ENCODE data around the gene METTL2A. TPM values are rescaled to one million over a fixed set of nuclear protein-coding genes. Genes with fewer than 3 reads are reported as not detected.

The METTL2A gene
- total and polyA plus RNA-seq, 4 donors: 6.3 to 14.1 (median 9.2) TPM

- no peaks in the 10 kb centered on the region for H3K36me3 ChIP-seq (ENCODE audit: control insufficient read depth in 4 of 4, insufficient read depth in 3 of 4, low read depth in 1 of 4, low read length in 3 of 4)
Observed at GRCh38 chr17:62381561-62381960, 42.1 kb upstream of the METTL2A start.

GRCh38 chr17:62388856-62389255, 34.8 kb upstream of the METTL2A start:
- Histone ChIP-seq H3K27me3 (ENCODE audit: control insufficient read depth in 4 of 4, insufficient read depth in 4 of 4, low read length in 3 of 4) (peaks cover 0 to 3% (median 0%) of the 10 kb centered on the region in 4 donors), H3K36me3 (ENCODE audit: control insufficient read depth in 4 of 4, insufficient read depth in 3 of 4, low read depth in 1 of 4, low read length in 3 of 4) (no peaks in the 10 kb centered on the region)
- TF ChIP-seq JUND (IDR thresholded peaks at IDR 0.05) (no peak), REST (IDR thresholded peaks at IDR 0.05) (no peak), ATF3 (IDR thresholded peaks at IDR 0.05) (no peak), RXRA (IDR thresholded peaks at IDR 0.05) (no peak), FOXA1 (IDR thresholded peaks at IDR 0.05) (no peak), SP1 (IDR thresholded peaks at IDR 0.05) (no peak), GABPA (IDR thresholded peaks at IDR 0.05 in 1 of 2, conservative IDR thresholded peaks at IDR 0.05 in 1 of 2) (no peak), MAX (IDR thresholded peaks at IDR 0.05) (no peak), TAF1 (conservative IDR thresholded peaks at IDR 0.05) (no peak), HNF4G (IDR thresholded peaks at IDR 0.05) (no peak), YY1 (IDR thresholded peaks at IDR 0.05) (no peak), HNF4A (conservative IDR thresholded peaks at IDR 0.05) (no peak), NR2F2 (IDR thresholded peaks at IDR 0.05) (no peak), CTCF (IDR thresholded peaks at IDR 0.05; ENCODE audit: low read depth, low read length, missing input control) (no peak), RAD21 (IDR thresholded peaks at IDR 0.05) (no peak), ZBTB33 (IDR thresholded peaks at IDR 0.05) (no peak), EGR1 (IDR thresholded peaks at IDR 0.05; ENCODE audit: low read depth in 2 of 2) (no peak), FOXA2 (IDR thresholded peaks at IDR 0.05) (no peak)

More at GRCh38 chr17:62381561-62381960, 42.1 kb upstream of the METTL2A start:
- Histone ChIP-seq H3K4me3 (ENCODE audit: low read depth in 1 of 3, low read length in 3 of 3) (no peak overlapping the region), H3K9ac (ENCODE audit: low read depth in 1 of 2, low read length in 2 of 2) (no peak overlapping the region), H3K27me3 (ENCODE audit: control insufficient read depth in 4 of 4, insufficient read depth in 4 of 4, low read length in 3 of 4) (peaks cover 0 to 7% (median 0%) of the 10 kb centered on the region in 4 donors), H3K4me1 (ENCODE audit: control insufficient read depth in 4 of 4, insufficient read depth in 4 of 4, low read length in 3 of 4) (no peaks in the 10 kb centered on the region), H3K27ac (ENCODE audit: low read depth in 1 of 2, low read length in 2 of 2) (no peak overlapping the region), H3K9me3 (ENCODE audit: control insufficient read depth in 4 of 4, low read length in 3 of 4) (no peaks in the 10 kb centered on the region)
- no peak for TF ChIP-seq YY1 (IDR thresholded peaks at IDR 0.05)
- no peak for TF ChIP-seq HNF4A (conservative IDR thresholded peaks at IDR 0.05)
- WGBS: 85% methylated on average over 18 of the region's 18 CpGs
- DNase-seq (ENCODE audit: low spot score): no peak

More at GRCh38 chr17:62388856-62389255, 34.8 kb upstream of the METTL2A start:
- WGBS: 64% methylated on average over 1 of the region's 1 CpG
- no peak for DNase-seq (ENCODE audit: low spot score)
- Histone ChIP-seq H3K9ac (ENCODE audit: low read depth in 1 of 2, low read length in 2 of 2) (no peak overlapping the region), H3K4me1 (ENCODE audit: control insufficient read depth in 4 of 4, insufficient read depth in 4 of 4, low read length in 3 of 4) (no peaks in the 10 kb centered on the region), H3K9me3 (ENCODE audit: control insufficient read depth in 4 of 4, low read length in 3 of 4) (no peaks in the 10 kb centered on the region), H3K4me3 (ENCODE audit: low read depth in 1 of 3, low read length in 3 of 3) (no peak overlapping the region), H3K27ac (ENCODE audit: low read depth in 1 of 2, low read length in 2 of 2) (no peak overlapping the region)
